ENCODE data around the gene ANAPC13. TPM values are rescaled to one million over a fixed set of nuclear protein-coding genes. Genes with fewer than 3 reads are reported as not detected.

Gene ANAPC13, protein sequence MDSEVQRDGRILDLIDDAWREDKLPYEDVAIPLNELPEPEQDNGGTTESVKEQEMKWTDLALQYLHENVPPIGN
- 71.5 and 101 TPM in 2 replicates for total RNA-seq

GRCh38 chr3:134485718-134486576 is at the start of gene ANAPC13, which contains the start of gene CEP63:
TSS of gene ANAPC13 (minus strand) at chr3:134485985. CDS start at chr3:134482904, 3,081 bp downstream.
TSS of gene CEP63 (plus strand) at chr3:134486057. CDS start at chr3:134495321, 9,264 bp downstream.

Other genes with a start within 250 kb of the ANAPC13 start
- gene RYK, start 235.1 kb downstream of the ANAPC13 start, total RNA-seq = 81.0 and 86.1 TPM in 2 replicates
- 79.0 and 119 TPM in 2 replicates for gene AMOTL2, start 111.5 kb downstream of the ANAPC13 start, total RNA-seq
- 12.8 and 14.6 TPM in 2 replicates for gene CEP63, start 72 bp upstream of the ANAPC13 start, total RNA-seq
- not detected in 2 replicates for gene KY, start 165.0 kb upstream of the ANAPC13 start, total RNA-seq

All from epithelial cell of umbilical artery (primary cell).